ENCODE data around the gene PPM1N. TPM values are rescaled to one million over a fixed set of nuclear protein-coding genes. Genes with fewer than 3 reads are reported as not detected.

PPM1N gene
- total RNA-seq, 1 donor = 0.99 TPM

- no peak overlapping the region for H3K4me3 ChIP-seq (ENCODE audit: low read depth, low read length)
- TF ChIP-seq CTCF (IDR thresholded peaks at IDR 0.05; ENCODE audit: insufficient read depth, low read length) = no peak
- DNase-seq (ENCODE audit: low read depth) = no peak
Measured at GRCh38 chr19:45456500-45456815, 41.8 kb upstream of the PPM1N start.

GRCh38 chr19:45457776-45458175 lies 40.5 kb upstream of the PPM1N start:
- no peak for DNase-seq (ENCODE audit: low read depth)
- no peak for TF ChIP-seq CTCF (IDR thresholded peaks at IDR 0.05; ENCODE audit: insufficient read depth, low read length)
- no peak overlapping the region for H3K4me3 ChIP-seq (ENCODE audit: low read depth, low read length)

GRCh38 chr19:45460807-45461347 lies 37.4 kb upstream of the PPM1N start:
- H3K4me3 ChIP-seq (ENCODE audit: low read depth, low read length) = no peak overlapping the region
- TF ChIP-seq CTCF (IDR thresholded peaks at IDR 0.05; ENCODE audit: insufficient read depth, low read length) = no peak
- no peak for DNase-seq (ENCODE audit: low read depth)

- no peak for TF ChIP-seq CTCF (IDR thresholded peaks at IDR 0.05; ENCODE audit: insufficient read depth, low read length)
- H3K4me3 ChIP-seq (ENCODE audit: low read depth, low read length) = no peak overlapping the region
- no peak for DNase-seq (ENCODE audit: low read depth)
Measured at GRCh38 chr19:45462174-45462573, 36.1 kb upstream of the PPM1N start.

GRCh38 chr19:45463241-45463640 lies 35.0 kb upstream of the PPM1N start:
- no peak for DNase-seq (ENCODE audit: low read depth)
- no peak for TF ChIP-seq CTCF (IDR thresholded peaks at IDR 0.05; ENCODE audit: insufficient read depth, low read length)
- no peak overlapping the region for H3K4me3 ChIP-seq (ENCODE audit: low read depth, low read length)

- no peak overlapping the region for H3K4me3 ChIP-seq (ENCODE audit: low read depth, low read length)
- no peak for TF ChIP-seq CTCF (IDR thresholded peaks at IDR 0.05; ENCODE audit: insufficient read depth, low read length)
- DNase-seq (ENCODE audit: low read depth) = no peak
Measured at GRCh38 chr19:45464274-45464673, 34.0 kb upstream of the PPM1N start.

- DNase-seq (ENCODE audit: low read depth) = no peak
- no peak for TF ChIP-seq CTCF (IDR thresholded peaks at IDR 0.05; ENCODE audit: insufficient read depth, low read length)
- no peak overlapping the region for H3K4me3 ChIP-seq (ENCODE audit: low read depth, low read length)
Measured at GRCh38 chr19:45464852-45465441, 33.3 kb upstream of the PPM1N start.

Measured in fibroblast of the aortic adventitia (primary cell).